OCI-LY1 (cell line): ENCODE results near the gene SLC36A4.

ENCODE experiments used
- CTCF ChIP-seq: fragments of 200-600 bp; sonication (generic), shearing (Covaris generic); IDR thresholded peaks from 2 replicates; pipeline ENCODE4 v1.5.1; 2017; ENCODE audit warnings: mild to moderate bottlenecking, antibody characterized with exemption, low read length, moderate library complexity, mixed read lengths
- EZH2 ChIP-seq: fragments of 200-600 bp; sonication (generic), shearing (Covaris generic); IDR thresholded peaks from 2 replicates; pipeline ENCODE4 v1.8.0; 2017; ENCODE audit warnings: borderline replicate concordance, mixed run types, mild to moderate bottlenecking, antibody characterized with exemption, low read length, moderate library complexity, mixed read lengths

DNA sequence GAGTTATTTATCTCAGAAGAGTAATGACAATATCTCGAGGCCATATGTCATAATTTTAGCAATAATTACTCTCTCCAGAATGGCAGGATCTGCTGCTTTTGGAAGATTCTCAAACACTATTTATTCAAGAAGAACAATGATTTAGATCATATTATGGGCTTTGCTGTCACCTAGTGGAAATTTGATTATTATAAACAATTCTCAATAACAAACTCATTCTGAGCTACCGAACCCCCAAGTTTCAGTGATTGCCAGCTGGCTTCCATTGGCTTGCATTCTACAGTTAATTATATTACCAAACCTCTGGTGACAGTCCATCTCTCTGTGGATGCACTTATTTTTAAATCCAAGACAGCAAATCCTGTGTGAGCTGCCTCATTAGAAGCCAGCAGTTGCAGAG is 27.9 kb upstream of the SLC36A4 start:
- TF ChIP-seq CTCF (peak; percentile 30; the same call in 1 of the 2 replicates), EZH2 (no peak)
